GM12878 (cell line): Measurements from ENCODE around the gene KLHL25. TPM values are rescaled to one million over a fixed set of nuclear protein-coding genes. Genes with fewer than 3 reads are reported as not detected.

Source experiments
- ATAC-seq: fragments of 200-7000 bp; cut with Tn5 transposase; 3 replicates; pipeline ENCODE4 v1.9.1; 2020; ENCODE audit warnings: mild to moderate bottlenecking, moderate library complexity
- BruUV-seq: library from RNA; stranded (reverse); fragments of 400-500 nt; replicated peaks from 2 replicates; lab custom pipeline; 2021; lab: Mats Ljungman, UMichigan
- CTCF ChIA-PET: fragments of 300-600 bp; sonication (Branson Sonifier 250); formaldehyde crosslinking; extraction: SDS; loops from one replicate; lab custom pipeline; 2021; ENCODE audit warnings: inconsistent platforms; lab: Yijun Ruan, JAX
- POLR2A ChIA-PET: fragments of 350-600 bp; formaldehyde crosslinking; extraction: SDS; loops from one replicate; lab custom pipeline; 2021; ENCODE audit warnings: inconsistent platforms; lab: Charles Lee
- RAD21 ChIA-PET: fragments of 300-600 bp; sonication (Branson Sonifier 250); formaldehyde crosslinking; loops from one replicate; lab custom pipeline; 2023; ENCODE audit warnings: antibody characterized with exemption; ENCODE audit not compliant: unreplicated experiment; lab: Charles Lee
- SMC1A ChIA-PET: fragments of 300-600 bp; sonication (Branson Sonifier 250); formaldehyde crosslinking; loops from one replicate; lab custom pipeline; 2023; ENCODE audit not compliant: unreplicated experiment, uncharacterized antibody; lab: Charles Lee
- DNase-seq: peaks from one replicate; pipeline ENCODE4 v3.0.0-alpha.2; 2011; ENCODE audit warnings: low read depth, low spot score
- FAIRE-seq: peaks from 3 replicates; lab custom pipeline; 2011; peaks lifted over from hg19 to GRCh38; lab: Jason Lieb, UNC
- H2AFZ ChIP-seq: 2 replicates; pipeline ENCODE4 v1.6.0; 2011; ENCODE audit warnings: low read depth, low read length, control low read depth; ENCODE audit not compliant: control insufficient read depth
- H3K27ac ChIP-seq: 2 replicates; pipeline ENCODE4 v1.5.1; 2011; ENCODE audit warnings: control low read depth; ENCODE audit not compliant: control insufficient read depth, insufficient read depth
- H3K27me3 ChIP-seq, 2 experiments: replicated peaks in 1 of 2; 2 replicates each; pipeline versions ENCODE4 v1.6.0 to v1.6.1; 2011; ENCODE audit warnings: low read length in 1 of 2; ENCODE audit not compliant: control insufficient read depth in 2 of 2, insufficient read depth in 2 of 2
- H3K36me3 ChIP-seq, 2 experiments: 2 replicates each; pipeline ENCODE4 v1.5.1; 2011; ENCODE audit warnings: low read length in 1 of 2; ENCODE audit not compliant: control insufficient read depth in 2 of 2, insufficient read depth in 2 of 2
- H3K4me1 ChIP-seq: 2 replicates; pipeline ENCODE4 v1.6.1; 2011; ENCODE audit warnings: mild to moderate bottlenecking, low read length, moderate library complexity, mixed read lengths; ENCODE audit not compliant: control insufficient read depth, insufficient read depth
- H3K4me2 ChIP-seq: 2 replicates; pipeline ENCODE4 v1.6.0; 2011; ENCODE audit warnings: control low read depth; ENCODE audit not compliant: control insufficient read depth, insufficient read depth
- H3K4me3 ChIP-seq: fragments of 200-600 bp; sonication (generic); 2 replicates; pipeline ENCODE4 v1.5.1; 2016
- H3K79me2 ChIP-seq: 2 replicates; pipeline ENCODE4 v1.6.0; 2011; ENCODE audit warnings: low read length; ENCODE audit not compliant: control insufficient read depth, insufficient read depth
- H3K9ac ChIP-seq: 2 replicates; pipeline ENCODE4 v1.8.0; 2011; ENCODE audit warnings: low read length, control low read depth, mixed read lengths; ENCODE audit not compliant: control insufficient read depth, insufficient read depth
- H3K9me3 ChIP-seq: replicated peaks from 3 replicates; pipeline ENCODE4 v1.5.1; 2011; ENCODE audit warnings: mild to moderate bottlenecking, low read length; ENCODE audit not compliant: control insufficient read depth, insufficient read depth
- H4K20me1 ChIP-seq: 2 replicates; pipeline ENCODE4 v1.6.0; 2011; ENCODE audit not compliant: control insufficient read depth, insufficient read depth
- CHD1 ChIP-seq: IDR thresholded peaks from 2 replicates; pipeline ENCODE4 v1.6.1; 2012; ENCODE audit warnings: low read depth, low read length, improper control_type of control experiment
- CHD4 ChIP-seq: fragments of 200-600 bp; sonication (generic); IDR thresholded peaks from 2 replicates; pipeline ENCODE4 v1.6.1; 2016; ENCODE audit warnings: mild to moderate bottlenecking
- HCFC1 ChIP-seq: fragments of 150-350 bp; IDR thresholded peaks from 2 replicates; pipeline ENCODE4 v1.6.1; 2014; ENCODE audit warnings: low read length
- LARP7 ChIP-seq: fragments of 450-650 bp; IDR thresholded peaks from 2 replicates; pipeline ENCODE4 v1.6.1; 2017; ENCODE audit warnings: mild to moderate bottlenecking
- POLR2AphosphoS5 ChIP-seq: IDR thresholded peaks from 2 replicates; pipeline ENCODE4 v1.6.1; 2011; ENCODE audit warnings: mild to moderate bottlenecking, low read length, inconsistent platforms
- POU2F2 ChIP-seq: IDR thresholded peaks from 3 replicates; pipeline ENCODE4 v1.6.1; 2011; ENCODE audit warnings: low read depth, mild to moderate bottlenecking, low read length, borderline replicate concordance
- RCOR1 ChIP-seq: conservative IDR thresholded peaks from 2 replicates; pipeline ENCODE4 v1.6.1; 2012; ENCODE audit warnings: low read depth, low read length, improper control_type of control experiment
- SIN3A ChIP-seq: IDR thresholded peaks from 2 replicates; pipeline ENCODE4 v1.6.1; 2012; ENCODE audit warnings: low read depth, low read length, improper control_type of control experiment
- SMAD5 ChIP-seq: IDR thresholded peaks from 2 replicates; pipeline ENCODE4 v1.6.1; 2016; ENCODE audit warnings: antibody characterized with exemption, low read depth
- ZNF274 ChIP-seq: IDR thresholded peaks from one replicate; pipeline ENCODE4 v1.8.0; 2011; ENCODE audit not compliant: insufficient read length, insufficient read depth
- WGBS: methylation state at CpG from one replicate; pipeline ENCODE4 v1.1.6; 2016; ENCODE audit warnings: low lambda C conversion rate; ENCODE audit not compliant: insufficient replicate concordance, insufficient coverage; ENCODE audit errors: missing lambda C conversion rate; 5-methylcytosine and 5-hydroxymethylcytosine counted together
- in situ Hi-C: fragments of 300-500 bp; cut with MboI; formaldehyde crosslinking; loops from 9 replicates; pipeline ENCODE4 v1.14.3; 2018; ENCODE audit warnings: mixed read lengths
- intact Hi-C: fragments of 100-400 bp; cut with micrococcal nuclease; formaldehyde crosslinking; loops from one replicate; pipeline ENCODE4 v1.14.2; 2022; ENCODE audit not compliant: unreplicated experiment
- polyA plus RNA-seq, 11 experiments: library from polyadenylated mRNA; depleted of rRNA in 4 of 11; unstranded in 6 of 11; stranded (reverse) in 5 of 11; fragments of >200 nt; fragmentation: Nextera tagmentation in 4 of 11; fragmentation: Illumina TruSeq in 1 of 11; extraction: Ambion mirVana in 4 of 11; extraction: Trizol in 1 of 11; gene quantifications; 1 replicate in 1 of 11; 2 replicates in 10 of 11; pipeline versions ENCODE4 v1.2.1 to v1.2.3, GENCODE V29; 2011 to 2016; ENCODE audit warnings: inconsistent platforms in 2 of 11, missing spikeins in 2 of 11, low read depth in 1 of 11
- total RNA-seq, 4 experiments: library from RNA; depleted of rRNA in 3 of 4; stranded (reverse); fragments of >200 nt in 3 of 4; fragmentation: Illumina TruSeq in 1 of 4; extraction: Trizol in 1 of 4; gene quantifications; 2 replicates each; pipeline versions ENCODE4 v1.2.1 to v1.2.3, GENCODE V29; 2013 to 2021
- TF ChIP-seq, protein P1 (sequence below): IDR thresholded peaks from 2 replicates; pipeline ENCODE4 v1.6.1; 2011; ENCODE audit warnings: low read depth, low read length, improper control_type of control experiment, borderline replicate concordance
- TF ChIP-seq, protein P2 (sequence below): fragments of 450-650 bp; formaldehyde crosslinking; IDR thresholded peaks from 2 replicates; pipeline ENCODE4 v1.4.0; 2020; ENCODE audit warnings: mild to moderate bottlenecking, moderate library complexity
- TF ChIP-seq, protein P3 (sequence below): IDR thresholded peaks from 2 replicates; pipeline ENCODE4 v1.6.1; 2012; ENCODE audit warnings: low read depth, low read length, improper control_type of control experiment

Gene KLHL25
- total and polyA plus RNA-seq, 10 of the 15 experiments (the other 5 are each of a cell fraction or from before 2014, with no cell fraction given), result 0.04 to 3.0 (median 2.1) TPM; not detected in 1

DNA sequence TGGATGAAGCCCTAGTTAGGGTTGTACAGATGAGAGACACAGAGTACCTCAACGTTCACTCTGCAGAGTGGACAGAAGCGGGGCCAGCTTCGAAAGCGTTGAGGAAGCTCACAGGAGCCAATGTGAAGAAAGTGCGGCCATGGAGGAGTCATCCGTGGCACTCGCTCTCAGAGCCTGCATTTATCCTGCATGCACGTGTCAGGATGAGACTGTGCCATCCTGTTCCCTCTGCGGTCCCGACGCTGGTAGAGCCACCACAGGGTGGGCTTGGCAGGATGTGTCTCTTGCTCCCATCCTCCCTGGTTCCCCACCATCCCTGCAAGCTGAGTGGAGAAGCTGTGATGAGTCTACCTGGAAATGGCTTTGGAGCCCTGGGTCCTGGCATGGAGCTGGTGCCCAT is 39.3 kb downstream of the KLHL25 start:
- Histone ChIP-seq H2AFZ (no peak overlapping the region), H3K9me3 (no peaks in the 10 kb centered on the region), H3K79me2 (no peaks in the 10 kb centered on the region), H3K4me3 (no peak overlapping the region), H3K4me2 (no peak overlapping the region), H3K36me3 (no peaks in the 10 kb centered on the region; a peak in 1 of 4 replicates), H3K4me1 (no peaks in the 10 kb centered on the region), H3K27me3 (no peaks in the 10 kb centered on the region), H3K27ac (no peak overlapping the region), H3K9ac (no peak overlapping the region), H4K20me1 (no peaks in the 10 kb centered on the region)
- DNase-seq (no peak), FAIRE-seq (no peak), ATAC-seq (no peak)
- BruUV-seq, result no TSS peak
- SMC1A ChIA-PET, result no interaction called here
- RAD21 ChIA-PET, result interaction anchor here (0.8 kb wide), 1 partner anchor 201 kb away, joined by 3 read pairs; no protein-coding TSS in a partner anchor
- POLR2A ChIA-PET, result no interaction called here
- in situ Hi-C loops, result no loop called here
- 90% methylated on average over 11 of the region's 11 CpGs for WGBS
- TF ChIP-seq POU2F2 (no peak), ZNF274 (no peak), SIN3A (no peak)
- CTCF ChIA-PET, result interaction anchor here (1.0 to 1.6 kb wide), 3 partner anchors 8 to 267 kb away, joined by 3 read pairs; no protein-coding TSS in a partner anchor
- intact Hi-C loops, result no loop called here

DNA sequence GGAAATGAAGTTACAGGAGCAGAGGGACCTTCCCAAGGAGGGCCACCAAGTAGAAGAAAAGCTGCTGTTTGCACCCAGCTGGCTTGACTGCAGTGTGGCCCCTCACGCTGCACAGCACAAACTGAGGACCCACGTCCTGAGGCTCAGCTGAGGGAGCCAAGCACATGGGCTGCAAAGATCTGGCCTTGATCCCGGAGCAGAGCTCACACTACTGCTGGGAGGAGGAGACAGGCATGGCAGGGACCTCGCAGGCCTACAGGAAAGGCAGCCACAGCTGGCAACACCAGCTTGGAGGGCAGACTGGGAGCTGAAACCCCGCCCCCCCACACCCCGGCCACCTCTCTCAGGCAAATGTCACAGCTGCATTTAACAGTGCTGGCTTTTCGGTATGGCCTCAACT is 39.7 kb downstream of the KLHL25 start:
- RAD21 ChIA-PET, result no interaction called here
- Histone ChIP-seq H2AFZ (no peak overlapping the region), H3K27me3 (no peaks in the 10 kb centered on the region), H3K9ac (no peak overlapping the region), H3K4me2 (no peak overlapping the region), H3K36me3 (no peaks in the 10 kb centered on the region; a peak in 1 of 4 replicates), H3K4me3 (no peak overlapping the region), H3K4me1 (no peaks in the 10 kb centered on the region), H3K9me3 (no peaks in the 10 kb centered on the region), H3K79me2 (no peaks in the 10 kb centered on the region), H3K27ac (no peak overlapping the region), H4K20me1 (no peaks in the 10 kb centered on the region)
- CTCF ChIA-PET, result interaction anchor here (1.0 to 1.6 kb wide), 3 partner anchors 9 to 266 kb away, joined by 3 read pairs; no protein-coding TSS in a partner anchor
- intact Hi-C loops, result loop anchor here (5.0 kb wide), 1 partner anchor 87 kb away; no protein-coding TSS in a partner anchor
- POLR2A ChIA-PET, result no interaction called here
- DNase-seq, result no peak
- SMC1A ChIA-PET, result no interaction called here
- WGBS, result 72% methylated on average over 7 of the region's 7 CpGs
- no TSS peak for BruUV-seq
- FAIRE-seq, result no peak
- ATAC-seq, result no peak
- in situ Hi-C loops, result no loop called here
- no peak for TF ChIP-seq SMAD5
- TF ChIP-seq, protein P1, sequence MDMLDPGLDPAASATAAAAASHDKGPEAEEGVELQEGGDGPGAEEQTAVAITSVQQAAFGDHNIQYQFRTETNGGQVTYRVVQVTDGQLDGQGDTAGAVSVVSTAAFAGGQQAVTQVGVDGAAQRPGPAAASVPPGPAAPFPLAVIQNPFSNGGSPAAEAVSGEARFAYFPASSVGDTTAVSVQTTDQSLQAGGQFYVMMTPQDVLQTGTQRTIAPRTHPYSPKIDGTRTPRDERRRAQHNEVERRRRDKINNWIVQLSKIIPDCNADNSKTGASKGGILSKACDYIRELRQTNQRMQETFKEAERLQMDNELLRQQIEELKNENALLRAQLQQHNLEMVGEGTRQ, result no peak
- TF ChIP-seq, protein P2, sequence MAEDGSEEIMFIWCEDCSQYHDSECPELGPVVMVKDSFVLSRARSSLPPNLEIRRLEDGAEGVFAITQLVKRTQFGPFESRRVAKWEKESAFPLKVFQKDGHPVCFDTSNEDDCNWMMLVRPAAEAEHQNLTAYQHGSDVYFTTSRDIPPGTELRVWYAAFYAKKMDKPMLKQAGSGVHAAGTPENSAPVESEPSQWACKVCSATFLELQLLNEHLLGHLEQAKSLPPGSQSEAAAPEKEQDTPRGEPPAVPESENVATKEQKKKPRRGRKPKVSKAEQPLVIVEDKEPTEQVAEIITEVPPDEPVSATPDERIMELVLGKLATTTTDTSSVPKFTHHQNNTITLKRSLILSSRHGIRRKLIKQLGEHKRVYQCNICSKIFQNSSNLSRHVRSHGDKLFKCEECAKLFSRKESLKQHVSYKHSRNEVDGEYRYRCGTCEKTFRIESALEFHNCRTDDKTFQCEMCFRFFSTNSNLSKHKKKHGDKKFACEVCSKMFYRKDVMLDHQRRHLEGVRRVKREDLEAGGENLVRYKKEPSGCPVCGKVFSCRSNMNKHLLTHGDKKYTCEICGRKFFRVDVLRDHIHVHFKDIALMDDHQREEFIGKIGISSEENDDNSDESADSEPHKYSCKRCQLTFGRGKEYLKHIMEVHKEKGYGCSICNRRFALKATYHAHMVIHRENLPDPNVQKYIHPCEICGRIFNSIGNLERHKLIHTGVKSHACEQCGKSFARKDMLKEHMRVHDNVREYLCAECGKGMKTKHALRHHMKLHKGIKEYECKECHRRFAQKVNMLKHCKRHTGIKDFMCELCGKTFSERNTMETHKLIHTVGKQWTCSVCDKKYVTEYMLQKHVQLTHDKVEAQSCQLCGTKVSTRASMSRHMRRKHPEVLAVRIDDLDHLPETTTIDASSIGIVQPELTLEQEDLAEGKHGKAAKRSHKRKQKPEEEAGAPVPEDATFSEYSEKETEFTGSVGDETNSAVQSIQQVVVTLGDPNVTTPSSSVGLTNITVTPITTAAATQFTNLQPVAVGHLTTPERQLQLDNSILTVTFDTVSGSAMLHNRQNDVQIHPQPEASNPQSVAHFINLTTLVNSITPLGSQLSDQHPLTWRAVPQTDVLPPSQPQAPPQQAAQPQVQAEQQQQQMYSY (CRISPR knock-in tag), result no peak
- TF ChIP-seq CHD1, result no peak
- no peak for TF ChIP-seq HCFC1
- TF ChIP-seq LARP7, result no peak
- TF ChIP-seq POLR2AphosphoS5, result no peak
- no peak for TF ChIP-seq CHD4
- TF ChIP-seq RCOR1, result no peak
- TF ChIP-seq, protein P3, sequence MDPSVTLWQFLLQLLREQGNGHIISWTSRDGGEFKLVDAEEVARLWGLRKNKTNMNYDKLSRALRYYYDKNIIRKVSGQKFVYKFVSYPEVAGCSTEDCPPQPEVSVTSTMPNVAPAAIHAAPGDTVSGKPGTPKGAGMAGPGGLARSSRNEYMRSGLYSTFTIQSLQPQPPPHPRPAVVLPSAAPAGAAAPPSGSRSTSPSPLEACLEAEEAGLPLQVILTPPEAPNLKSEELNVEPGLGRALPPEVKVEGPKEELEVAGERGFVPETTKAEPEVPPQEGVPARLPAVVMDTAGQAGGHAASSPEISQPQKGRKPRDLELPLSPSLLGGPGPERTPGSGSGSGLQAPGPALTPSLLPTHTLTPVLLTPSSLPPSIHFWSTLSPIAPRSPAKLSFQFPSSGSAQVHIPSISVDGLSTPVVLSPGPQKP, result no peak
